Limb (tissue), 2 donors: ENCODE data around the gene PERM1.

Source experiments
- DNase-seq, 2 donors: peaks; one replicate each; pipeline ENCODE4 v3.0.0-alpha.2; 2016; ENCODE audit errors: extremely low spot score in 2 of 2

Gene PERM1

GRCh38 chr1:966135-966703, 15.7 kb downstream of the PERM1 start, which contains the start of gene PLEKHN1:
PLEKHN1 (plus strand) TSS chr1:966482; CDS start chr1:966532, 50 bp downstream.
- no peak for DNase-seq

DNA sequence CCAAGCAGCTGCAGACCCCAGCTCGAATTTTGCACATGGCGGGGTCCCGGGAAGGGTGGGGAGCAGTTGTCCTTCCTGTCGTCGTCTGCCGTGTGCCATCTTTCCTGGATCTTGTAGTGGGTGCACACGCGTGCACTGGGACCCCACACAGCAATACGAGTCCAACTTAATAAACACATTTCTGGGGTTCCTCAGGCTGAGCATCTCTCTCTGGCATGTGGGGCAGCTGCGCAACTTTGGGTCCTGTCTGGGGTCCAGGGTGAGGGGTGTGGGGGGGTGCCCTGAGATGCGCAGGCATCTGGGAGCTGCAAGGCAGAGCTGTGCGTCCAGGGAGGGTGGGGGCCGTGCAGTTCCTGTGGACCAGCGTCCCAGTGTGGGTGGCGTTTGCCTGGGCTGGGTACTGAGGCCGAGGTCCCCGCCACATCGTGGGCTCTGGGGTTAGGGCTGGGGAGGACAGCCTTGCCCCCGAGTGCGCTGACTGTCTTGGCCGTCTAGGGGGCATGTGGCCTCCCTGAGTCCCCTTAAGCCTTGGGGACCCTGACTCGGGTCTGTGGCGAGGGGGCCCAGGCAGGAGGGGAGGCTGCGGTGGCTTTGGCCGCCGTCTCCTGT, 16.3 kb downstream of the PERM1 start:
- DNase-seq, result no peak

DNA sequence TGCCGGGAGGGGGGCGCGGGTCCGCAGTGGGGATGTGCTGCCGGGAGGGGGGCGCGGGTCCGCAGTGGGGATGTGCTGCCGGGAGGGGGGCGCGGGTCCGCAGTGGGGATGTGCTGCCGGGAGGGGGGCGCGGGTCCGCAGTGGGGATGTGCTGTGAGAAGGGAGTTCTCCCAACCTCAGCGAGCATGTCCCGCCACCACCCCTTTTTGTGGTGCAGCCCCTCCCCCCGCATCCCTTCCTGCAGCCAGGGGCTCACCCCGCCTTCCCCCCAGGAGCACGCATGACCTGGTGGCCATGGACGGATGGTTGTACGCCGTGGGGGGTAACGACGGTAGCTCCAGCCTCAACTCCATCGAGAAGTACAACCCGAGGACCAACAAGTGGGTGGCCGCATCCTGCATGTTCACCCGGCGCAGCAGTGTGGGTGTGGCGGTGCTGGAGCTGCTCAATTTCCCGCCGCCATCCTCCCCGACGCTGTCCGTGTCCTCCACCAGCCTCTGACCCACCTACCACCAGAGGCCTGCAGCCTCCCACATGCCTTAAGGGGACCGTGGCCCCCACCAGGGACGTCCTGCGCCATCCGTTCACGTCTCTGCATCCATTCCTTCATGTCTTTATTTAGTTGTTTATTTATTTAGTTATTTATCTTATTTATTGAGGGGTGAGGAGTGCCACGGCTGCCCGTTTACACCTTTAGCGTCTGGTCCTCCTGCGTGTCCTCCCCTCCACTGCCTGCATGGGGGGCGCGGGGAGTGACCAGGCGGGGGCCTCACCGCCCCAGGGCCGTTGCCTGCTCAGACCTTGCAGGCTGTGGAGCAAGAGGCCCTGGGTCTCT, 17.0 kb downstream of the PERM1 start:
- DNase-seq, result no peak

DNA sequence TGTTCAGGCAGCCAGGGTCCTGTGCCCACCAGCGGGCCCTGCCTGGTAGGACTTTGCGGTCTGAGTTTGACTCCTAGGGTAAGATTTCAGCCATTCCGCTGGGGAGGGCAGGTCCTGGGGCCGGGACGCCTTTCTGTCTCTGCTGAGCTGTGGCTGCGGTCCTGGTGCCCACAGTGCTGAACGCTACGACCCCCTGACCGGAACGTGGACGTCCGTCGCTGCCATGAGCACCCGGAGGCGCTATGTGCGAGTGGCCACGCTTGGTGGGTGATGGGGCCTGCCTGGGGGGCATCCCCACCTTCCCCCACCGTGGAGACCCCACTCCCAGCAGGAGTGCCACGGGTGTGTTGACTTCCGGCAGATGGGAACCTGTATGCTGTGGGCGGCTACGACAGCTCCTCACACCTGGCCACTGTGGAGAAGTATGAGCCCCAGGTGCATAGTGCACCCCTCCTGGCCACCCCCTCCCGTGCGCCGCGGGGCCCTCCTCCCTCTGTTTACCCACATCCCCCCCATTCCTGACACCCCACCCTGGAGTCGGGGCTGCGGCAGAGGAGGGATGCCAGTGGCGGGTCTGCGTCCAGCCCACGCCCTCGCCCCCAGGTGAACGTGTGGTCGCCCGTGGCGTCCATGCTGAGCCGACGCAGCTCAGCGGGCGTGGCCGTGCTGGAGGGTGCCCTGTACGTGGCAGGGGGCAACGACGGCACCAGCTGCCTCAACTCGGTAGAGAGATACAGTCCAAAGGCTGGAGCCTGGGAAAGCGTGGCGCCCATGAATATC, 18.0 kb downstream of the PERM1 start:
- DNase-seq, result no peak

GRCh38 chr1:963301-963651, 18.6 kb downstream of the PERM1 start:
- no peak for DNase-seq

GRCh38 chr1:962381-963300, 19.3 kb downstream of the PERM1 start:
- DNase-seq, result no peak

DNA sequence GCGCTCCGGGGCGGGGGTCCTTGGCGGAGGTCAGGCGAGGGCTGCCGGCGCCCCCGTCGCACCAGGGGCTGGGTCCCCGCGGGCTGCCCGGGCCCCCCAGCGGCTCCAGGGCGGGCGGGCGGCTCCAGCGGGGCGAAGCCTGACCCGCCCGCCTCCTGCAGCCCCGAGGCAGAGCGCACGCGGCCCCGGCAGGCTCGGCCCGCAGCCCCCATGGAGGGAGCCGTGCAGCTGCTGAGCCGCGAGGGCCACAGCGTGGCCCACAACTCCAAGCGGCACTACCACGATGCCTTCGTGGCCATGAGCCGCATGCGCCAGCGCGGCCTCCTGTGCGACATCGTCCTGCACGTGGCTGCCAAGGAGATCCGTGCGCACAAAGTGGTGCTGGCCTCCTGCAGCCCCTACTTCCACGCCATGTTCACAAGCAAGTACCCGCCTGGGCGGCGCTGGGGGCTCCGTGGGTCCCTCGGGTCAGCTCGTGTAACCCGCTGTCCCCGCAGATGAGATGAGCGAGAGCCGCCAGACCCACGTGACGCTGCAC, 20.7 kb downstream of the PERM1 start:
- no peak for DNase-seq

GRCh38 chr1:960363-961131, 21.3 kb downstream of the PERM1 start, which contains the start of gene KLHL17:
KLHL17 (plus strand) TSS chr1:960584; CDS start chr1:960694, 110 bp downstream.
- peak in 1 of 2 donors; percentile 86 for DNase-seq

DNA sequence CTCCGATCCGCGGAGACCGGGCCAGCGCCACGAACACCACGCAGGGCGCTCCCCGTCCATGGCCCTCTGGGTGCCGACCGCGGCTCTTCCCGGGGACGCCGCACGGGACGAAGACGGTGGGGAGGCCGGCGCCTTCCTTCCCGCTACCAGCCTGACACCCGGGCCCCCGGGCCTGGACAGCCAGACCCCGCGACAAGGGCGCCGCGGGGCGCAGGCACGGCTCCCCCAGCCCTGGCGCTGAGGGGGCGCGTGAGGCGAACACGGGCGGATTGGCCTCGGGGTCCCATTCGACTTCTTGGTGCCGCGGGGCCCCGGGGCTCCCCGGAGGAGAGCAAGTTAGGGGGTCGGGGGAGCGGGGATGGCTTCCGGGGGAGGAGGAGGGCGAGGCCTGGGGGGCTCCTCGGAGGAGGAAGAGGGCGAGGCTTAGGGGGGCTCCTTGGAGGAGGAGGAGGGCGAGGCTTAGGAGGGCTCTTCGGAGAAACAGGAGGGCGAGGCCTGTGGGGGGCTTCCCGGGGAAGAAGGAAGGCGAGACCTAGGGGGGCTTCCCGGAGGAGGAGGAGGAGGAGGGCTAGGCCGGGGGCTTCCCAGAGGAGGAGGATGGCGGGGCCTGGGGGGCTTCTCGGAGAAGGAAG, 22.0 kb downstream of the PERM1 start:
- no peak for DNase-seq

GRCh38 chr1:958823-959730, 22.8 kb downstream of the PERM1 start, which contains the start of gene NOC2L:
NOC2L (minus strand) TSS chr1:959256; CDS start chr1:959240, 16 bp downstream.
- DNase-seq, result peak; percentile 91 to 98

DNA sequence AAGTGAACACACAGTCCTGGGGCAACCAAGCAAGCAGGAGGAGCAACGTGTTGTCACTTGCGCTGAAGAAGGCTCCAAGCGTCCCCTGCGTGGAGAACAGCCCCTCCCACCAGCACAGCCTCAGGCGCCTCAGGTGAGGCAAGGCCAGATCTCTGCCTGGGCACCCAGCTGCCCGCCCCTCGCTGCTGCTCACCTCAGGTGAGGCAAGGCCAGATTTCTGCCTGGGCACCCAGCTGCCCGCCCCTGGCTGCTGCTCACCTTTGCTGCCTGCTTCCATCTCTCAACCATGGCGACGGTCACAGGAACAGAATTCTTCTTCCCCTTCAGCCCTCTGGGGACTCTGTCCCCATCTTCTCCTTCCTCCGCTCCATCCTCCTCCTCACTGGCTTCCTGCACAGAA, 25.3 kb downstream of the PERM1 start:
- no peak for DNase-seq

GRCh38 chr1:955474-955873, 26.4 kb downstream of the PERM1 start:
- DNase-seq, result no peak

DNA sequence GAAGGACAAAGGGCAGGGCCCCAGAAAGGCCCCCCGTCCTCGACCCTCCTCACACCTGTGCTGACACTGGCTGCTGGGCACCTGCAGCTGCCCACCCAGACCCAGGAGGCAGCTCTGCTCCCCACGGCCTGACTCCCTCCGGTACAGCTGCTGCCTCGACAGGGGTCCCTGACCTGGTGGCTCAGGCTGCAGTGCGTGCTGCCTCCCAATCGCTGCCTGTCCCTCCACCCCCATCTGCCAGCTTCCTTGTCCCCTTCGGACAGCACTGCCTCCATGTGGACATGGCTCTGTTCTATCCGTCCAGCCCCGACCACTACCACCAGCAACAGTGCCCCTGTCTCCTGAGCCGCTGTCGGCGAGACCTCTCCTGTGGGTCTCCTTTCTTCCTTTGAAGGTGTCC, 27.0 kb downstream of the PERM1 start:
- DNase-seq, result no peak

GRCh38 chr1:953524-954320, 28.2 kb downstream of the PERM1 start:
- DNase-seq, result no peak

GRCh38 chr1:952603-953002, 29.3 kb downstream of the PERM1 start:
- DNase-seq, result no peak

DNA sequence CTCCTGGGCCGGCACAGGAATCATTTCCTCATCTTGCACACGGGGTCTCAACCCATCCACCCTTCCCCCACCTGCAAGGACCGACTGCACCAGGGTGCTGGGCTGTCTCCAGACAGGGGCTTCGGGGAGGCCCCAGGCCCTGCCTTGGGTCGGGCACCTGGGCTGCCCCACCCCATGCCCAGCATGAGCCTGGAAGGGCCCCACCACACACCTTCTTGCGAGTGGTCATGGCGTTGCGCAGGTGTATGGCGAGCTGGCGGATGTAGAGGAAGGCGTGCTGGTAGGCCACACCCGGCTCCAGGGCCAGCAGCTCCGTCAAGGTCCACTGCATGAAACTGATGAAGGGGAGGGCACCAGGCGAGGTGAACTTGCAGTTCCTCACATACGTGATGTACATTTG, 29.7 kb downstream of the PERM1 start:
- no peak for DNase-seq

DNA sequence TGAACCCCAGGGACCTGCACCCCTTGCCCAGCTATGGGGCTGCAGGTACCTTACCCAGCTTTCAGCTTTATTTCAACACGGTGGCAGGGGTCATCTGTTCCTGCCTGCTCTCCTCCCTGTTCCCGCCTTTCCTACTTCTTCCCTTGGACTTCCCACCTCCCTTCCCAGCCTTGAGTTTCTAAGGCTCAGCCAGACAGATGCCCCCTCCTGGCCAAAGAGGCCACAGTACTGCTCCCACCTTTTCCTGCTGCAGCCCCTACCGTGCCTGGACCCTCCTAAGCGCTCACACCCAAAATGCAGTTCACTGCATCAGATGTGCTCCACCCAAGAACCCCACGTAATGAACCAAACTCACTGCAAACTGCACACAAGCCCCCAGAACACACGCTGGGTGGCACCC, 30.5 kb downstream of the PERM1 start:
- DNase-seq, result no peak
